Caco-2 (cell line): ENCODE results near the gene NRIP1. TPM values are rescaled to one million over a fixed set of nuclear protein-coding genes. Genes with fewer than 3 reads are reported as not detected.

Source experiments
- BruUV-seq: library from RNA; stranded (reverse); fragments of 400-500 nt; replicated peaks from 2 replicates; lab custom pipeline; 2021; lab: Mats Ljungman, UMichigan
- CTCF ChIA-PET: fragments of 300-600 bp; sonication (Branson Sonifier 250); formaldehyde crosslinking; loops from one replicate; lab custom pipeline; 2022; ENCODE audit warnings: antibody characterized with exemption; lab: Charles Lee
- POLR2A ChIA-PET: fragments of 300-600 bp; sonication (Branson Sonifier 250); formaldehyde crosslinking; loops from one replicate; lab custom pipeline; 2022; ENCODE audit warnings: antibody characterized with exemption; lab: Charles Lee
- DNase-seq, 2 experiments: peaks; one replicate each; pipeline versions ENCODE4 v3.0.0 to v3.0.0-alpha.2; 2020 to 2022
- H3K27me3 ChIP-seq: replicated peaks from 2 replicates; pipeline ENCODE4 v1.6.0; 2011; ENCODE audit warnings: low read length; ENCODE audit not compliant: control insufficient read depth, insufficient read depth
- H3K36me3 ChIP-seq: 2 replicates; pipeline ENCODE4 v1.5.1; 2011; ENCODE audit warnings: low read length; ENCODE audit not compliant: control insufficient read depth, insufficient read depth
- H3K4me1 ChIP-seq: fragments of 250-450 bp; sonication (Bioruptor Pico); 2 replicates; pipeline ENCODE4 v1.5.1; 2020; ENCODE audit warnings: mild to moderate bottlenecking
- H3K4me3 ChIP-seq: 2 replicates; pipeline ENCODE4 v1.5.1; 2011; ENCODE audit warnings: low read depth, mild to moderate bottlenecking, control low read depth, low read length
- H3K9me3 ChIP-seq: fragments of 250-450 bp; sonication (Bioruptor Pico); 2 replicates; pipeline ENCODE4 v1.5.1; 2020; ENCODE audit warnings: mild to moderate bottlenecking, moderate library complexity
- H3K27ac Mint-ChIP-seq: one replicate; pipeline ENCODE4 v1.8.0; 2022; ENCODE audit warnings: mixed read lengths; ENCODE audit not compliant: unreplicated experiment
- H3K27me3 Mint-ChIP-seq: one replicate; pipeline ENCODE4 v1.8.0; 2022; ENCODE audit warnings: mixed read lengths; ENCODE audit not compliant: insufficient read depth, unreplicated experiment
- H3K36me3 Mint-ChIP-seq: one replicate; pipeline ENCODE4 v1.8.0; 2022; ENCODE audit warnings: mild to moderate bottlenecking, mixed read lengths; ENCODE audit not compliant: insufficient read depth, unreplicated experiment
- H3K4me1 Mint-ChIP-seq: one replicate; pipeline ENCODE4 v1.8.0; 2022; ENCODE audit warnings: low read depth, mixed read lengths; ENCODE audit not compliant: unreplicated experiment
- H3K4me3 Mint-ChIP-seq: one replicate; pipeline ENCODE4 v1.8.0; 2022; ENCODE audit warnings: mild to moderate bottlenecking, moderate library complexity, mixed read lengths; ENCODE audit not compliant: unreplicated experiment
- H3K9me3 Mint-ChIP-seq: one replicate; pipeline ENCODE4 v1.8.0; 2022; ENCODE audit warnings: mixed read lengths; ENCODE audit not compliant: unreplicated experiment
- CTCF ChIP-seq, 2 experiments: fragments of 200-600 bp in 1 of 2; IDR thresholded peaks; 1 replicate in 1 of 2; 2 replicates in 1 of 2; pipeline versions ENCODE4 v1.5.1 to v1.8.0; 2011 to 2022; ENCODE audit warnings: antibody characterized with exemption in 1 of 2, control low read depth in 1 of 2, inconsistent platforms in 1 of 2, low read depth in 1 of 2, low read length in 1 of 2, mild to moderate bottlenecking in 1 of 2, moderate library complexity in 1 of 2; ENCODE audit not compliant: insufficient read depth in 1 of 2, severe bottlenecking in 1 of 2, unreplicated experiment in 1 of 2
- intact Hi-C: fragments of 100-400 bp; cut with micrococcal nuclease; formaldehyde crosslinking; loops from one replicate; pipeline ENCODE4 v1.10.0; 2022; ENCODE audit not compliant: unreplicated experiment
- total RNA-seq: library from RNA; stranded (reverse); gene quantifications from 2 replicates; pipeline ENCODE4 v1.2.3, GENCODE V29; 2022

Gene NRIP1
- total RNA-seq, 1 experiment from 2014 or later = 28.6 TPM

- H3K9me3 Mint-ChIP-seq = no peaks in the 10 kb centered on the region
- H3K9me3 ChIP-seq = no peaks in the 10 kb centered on the region
- DNase-seq = no peak
- no peak for TF ChIP-seq CTCF (IDR thresholded peaks at IDR 0.05; ENCODE audit: insufficient read depth in 1 of 2, low read depth in 1 of 2, low read length in 1 of 2, severe bottlenecking in 1 of 2, unreplicated experiment in 1 of 2)
- no peak overlapping the region for H3K4me3 ChIP-seq
- no peaks in the 10 kb centered on the region for H3K27me3 Mint-ChIP-seq
- CTCF ChIA-PET = no interaction called here
- no peaks in the 10 kb centered on the region for H3K27me3 ChIP-seq
- no peaks in the 10 kb centered on the region for H3K4me1 ChIP-seq
- BruUV-seq = no TSS peak
- no peaks in the 10 kb centered on the region for H3K36me3 ChIP-seq
- no peaks in the 10 kb centered on the region for H3K36me3 Mint-ChIP-seq
- POLR2A ChIA-PET = no interaction called here
- no peak overlapping the region for H3K27ac Mint-ChIP-seq
- H3K4me3 Mint-ChIP-seq = no peak overlapping the region
- intact Hi-C loops = no loop called here
- peaks cover 12% of the 10 kb centered on the region for H3K4me1 Mint-ChIP-seq
These were observed 63.7 kb downstream of the NRIP1 start for GRCh38 chr21:15001113-15001512.

DNA sequence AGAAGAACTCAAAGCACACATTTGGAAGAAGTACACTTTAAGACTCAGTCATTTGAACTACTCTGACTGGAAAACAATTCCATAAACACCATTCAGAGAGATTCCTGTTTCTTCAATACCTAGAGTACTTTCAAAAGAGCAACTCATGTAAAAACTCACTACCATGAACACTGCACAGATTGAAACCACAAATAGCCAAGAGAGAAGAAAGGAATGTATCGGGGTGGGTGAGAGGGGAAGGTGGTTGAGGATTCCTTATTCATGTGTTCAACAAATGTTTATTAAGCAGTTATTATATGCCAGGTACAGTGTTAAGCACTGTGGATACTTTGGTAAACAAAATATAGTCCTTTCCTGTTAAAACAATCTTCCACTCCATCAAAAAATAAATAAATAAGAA lies 64.7 kb downstream of the NRIP1 start:
- H3K27ac Mint-ChIP-seq = no peak overlapping the region
- no peak for TF ChIP-seq CTCF (IDR thresholded peaks at IDR 0.05; ENCODE audit: insufficient read depth in 1 of 2, low read depth in 1 of 2, low read length in 1 of 2, severe bottlenecking in 1 of 2, unreplicated experiment in 1 of 2)
- H3K27me3 Mint-ChIP-seq = no peaks in the 10 kb centered on the region
- CTCF ChIA-PET = no interaction called here
- intact Hi-C loops = no loop called here
- no peaks in the 10 kb centered on the region for H3K9me3 Mint-ChIP-seq
- H3K36me3 Mint-ChIP-seq = no peaks in the 10 kb centered on the region
- H3K36me3 ChIP-seq = no peaks in the 10 kb centered on the region
- POLR2A ChIA-PET = no interaction called here
- no peak overlapping the region for H3K4me3 ChIP-seq
- peaks cover 14% of the 10 kb centered on the region for H3K4me1 Mint-ChIP-seq
- BruUV-seq = no TSS peak
- no peaks in the 10 kb centered on the region for H3K27me3 ChIP-seq
- no peaks in the 10 kb centered on the region for H3K9me3 ChIP-seq
- H3K4me1 ChIP-seq = no peaks in the 10 kb centered on the region
- no peak for DNase-seq
- no peak overlapping the region for H3K4me3 Mint-ChIP-seq

DNA sequence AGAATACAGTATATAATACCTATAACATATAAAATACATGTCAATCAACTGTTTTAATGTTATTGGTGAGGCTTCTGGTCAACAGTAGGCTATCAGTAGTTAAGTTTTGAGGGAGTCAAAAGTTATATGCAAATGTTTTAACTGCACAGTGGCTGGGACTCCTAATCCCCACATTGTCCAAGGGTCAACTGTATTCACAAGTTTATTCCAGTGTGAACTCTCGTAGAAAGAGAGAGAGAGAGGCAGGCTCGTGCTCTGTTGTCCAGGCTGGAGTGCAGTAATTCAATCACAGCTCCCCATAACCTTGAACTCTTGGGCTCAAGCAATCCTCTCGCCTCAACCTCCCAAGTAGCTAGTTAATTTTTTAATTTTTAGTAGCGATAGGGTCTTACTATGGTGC lies 66.0 kb downstream of the NRIP1 start:
- POLR2A ChIA-PET = no interaction called here
- H3K9me3 Mint-ChIP-seq = no peaks in the 10 kb centered on the region
- H3K27me3 Mint-ChIP-seq = no peaks in the 10 kb centered on the region
- H3K9me3 ChIP-seq = no peaks in the 10 kb centered on the region
- H3K27me3 ChIP-seq = no peaks in the 10 kb centered on the region
- no peak for DNase-seq
- CTCF ChIA-PET = no interaction called here
- TF ChIP-seq CTCF (IDR thresholded peaks at IDR 0.05; ENCODE audit: insufficient read depth in 1 of 2, low read depth in 1 of 2, low read length in 1 of 2, severe bottlenecking in 1 of 2, unreplicated experiment in 1 of 2) = no peak
- H3K36me3 Mint-ChIP-seq = no peaks in the 10 kb centered on the region
- no peaks in the 10 kb centered on the region; the same call in 1 of the 2 replicates for H3K36me3 ChIP-seq
- H3K4me3 ChIP-seq = no peak overlapping the region
- no peaks in the 10 kb centered on the region for H3K4me1 ChIP-seq
- peaks cover 14% of the 10 kb centered on the region for H3K4me1 Mint-ChIP-seq
- intact Hi-C loops = no loop called here
- no peak overlapping the region for H3K4me3 Mint-ChIP-seq
- H3K27ac Mint-ChIP-seq = no peak overlapping the region
- no TSS peak for BruUV-seq
